Stomach (tissue), 9 donors: ENCODE results near the gene LRFN3. TPM values are rescaled to one million over a fixed set of nuclear protein-coding genes. Genes with fewer than 3 reads are reported as not detected.

Experiments
- DNase-seq, 2 donors: peaks; one replicate each; pipeline versions ENCODE4 v3.0.0 to v3.0.0-alpha.2; 2013 to 2019
- H3K27ac ChIP-seq, 5 donors: fragments of 200-600 bp in 4 of 5; sonication (generic) in 4 of 5; one replicate each; pipeline ENCODE4 v1.5.1; 2013 to 2019; ENCODE audit warnings: mild to moderate bottlenecking in 1 of 5, moderate library complexity in 1 of 5
- H3K27me3 ChIP-seq, 3 donors: fragments of 200-600 bp; sonication (generic); one replicate each; pipeline ENCODE4 v1.5.1; 2017 to 2019; ENCODE audit warnings: mixed run types in 1 of 3
- H3K36me3 ChIP-seq, 4 donors: fragments of 200-600 bp; sonication (generic); 1 replicate in 3 of 4; 2 replicates in 1 of 4; pipeline ENCODE4 v1.5.1; 2016 to 2019
- H3K4me1 ChIP-seq, 4 donors: fragments of 200-600 bp; sonication (generic); one replicate each; pipeline ENCODE4 v1.5.1; 2016 to 2019
- H3K4me3 ChIP-seq, 4 donors: fragments of 200-600 bp; sonication (generic) in 3 of 4; one replicate each; pipeline ENCODE4 v1.5.1; 2016 to 2019; ENCODE audit warnings: mild to moderate bottlenecking in 1 of 4
- H3K9me3 ChIP-seq, 4 donors: fragments of 200-600 bp; sonication (generic); one replicate each; pipeline ENCODE4 v1.5.1; 2016 to 2019
- EP300 ChIP-seq: sonication (generic); formaldehyde crosslinking; IDR thresholded peaks from one replicate; pipeline ENCODE4 v1.6.1; 2017; ENCODE audit warnings: antibody characterized with exemption
- POLR2A ChIP-seq, 4 donors: fragments of 450-650 bp; IDR thresholded peaks; one replicate each; pipeline ENCODE4 v1.6.1; 2016; ENCODE audit warnings: antibody characterized with exemption in 4 of 4, control low read depth in 2 of 4, mild to moderate bottlenecking in 1 of 4, moderate library complexity in 1 of 4
- POLR2AphosphoS5 ChIP-seq, 3 donors: sonication (generic); formaldehyde crosslinking; IDR thresholded peaks; one replicate each; pipeline ENCODE4 v1.6.1; 2016; ENCODE audit warnings: antibody characterized with exemption in 3 of 3
- WGBS, 5 donors: extraction: QIAGEN DNeasy Blood & Tissue Kit in 3 of 5; methylation state at CpG; one replicate each; pipeline versions ENCODE4 v1.1.5 to v1.1.7; 2013 to 2018; 5-methylcytosine and 5-hydroxymethylcytosine counted together
- intact Hi-C: fragments of 100-400 bp; cut with DNase I; formaldehyde crosslinking; loops from one replicate; pipeline ENCODE4 v1.15.1; 2023; ENCODE audit warnings: low total_unique reads
- polyA plus RNA-seq, 3 donors: library from polyadenylated mRNA; stranded (reverse); fragments of 200-250 nt; gene quantifications; one replicate each; pipeline ENCODE4 v1.2.3, GENCODE V29; 2013
- total RNA-seq, 5 donors: library from RNA; depleted of rRNA; stranded (reverse); fragments of >200 nt; gene quantifications; one replicate each; pipeline versions ENCODE4 v1.1.0 to v1.2.3, GENCODE V29; 2014 to 2016
- TF ChIP-seq, protein P1 (sequence below), 7 experiments: fragments of 450-650 bp in 4 of 7; fragments of 200-600 bp in 3 of 7; sonication (generic) in 3 of 7; IDR thresholded peaks; one replicate each; pipeline ENCODE4 v1.5.1; 2016 to 2019; ENCODE audit warnings: antibody characterized with exemption in 7 of 7, control low read depth in 2 of 7, mild to moderate bottlenecking in 1 of 7
- donor health status: healthy with polysubstance abuse.
- donor health status: Bipolar disorder and iron deficiency.
- donor health status: healthy.

The LRFN3 gene
- total and polyA plus RNA-seq, 8 donors = 0.73 to 48.1 (median 3.5) TPM

DNA sequence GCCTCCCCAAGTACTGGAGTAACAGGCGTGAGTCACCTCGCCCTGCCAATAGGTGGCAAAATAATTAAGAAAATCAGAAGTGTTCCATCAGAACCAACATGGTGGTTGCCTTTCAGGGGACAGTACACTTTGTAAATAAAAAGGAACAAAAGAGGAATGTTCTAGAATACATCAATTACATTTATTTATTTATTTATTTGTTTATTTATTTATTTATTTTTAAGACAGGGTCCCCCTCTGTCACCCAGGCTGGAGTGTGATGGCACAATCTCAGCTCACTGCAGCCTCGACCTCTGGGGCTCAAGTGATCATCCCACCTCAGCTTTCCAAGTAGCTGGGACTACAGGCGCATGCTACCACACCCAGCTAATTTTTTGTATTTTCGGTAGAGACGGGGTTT, 15.2 kb upstream of the LRFN3 start:
- DNase-seq = no peak
- intact Hi-C loops = no loop called here
- Histone ChIP-seq H3K27me3 (peaks cover 0 to 9% (median 6%) of the 10 kb centered on the region in 3 donors), H3K4me1 (no peaks in the 10 kb centered on the region), H3K4me3 (no peak overlapping the region), H3K27ac (no peak overlapping the region), H3K9me3 (peaks cover 0 to 8% (median 4%) of the 10 kb centered on the region in 4 donors), H3K36me3 (no peaks in the 10 kb centered on the region)
- TF ChIP-seq, protein P1, sequence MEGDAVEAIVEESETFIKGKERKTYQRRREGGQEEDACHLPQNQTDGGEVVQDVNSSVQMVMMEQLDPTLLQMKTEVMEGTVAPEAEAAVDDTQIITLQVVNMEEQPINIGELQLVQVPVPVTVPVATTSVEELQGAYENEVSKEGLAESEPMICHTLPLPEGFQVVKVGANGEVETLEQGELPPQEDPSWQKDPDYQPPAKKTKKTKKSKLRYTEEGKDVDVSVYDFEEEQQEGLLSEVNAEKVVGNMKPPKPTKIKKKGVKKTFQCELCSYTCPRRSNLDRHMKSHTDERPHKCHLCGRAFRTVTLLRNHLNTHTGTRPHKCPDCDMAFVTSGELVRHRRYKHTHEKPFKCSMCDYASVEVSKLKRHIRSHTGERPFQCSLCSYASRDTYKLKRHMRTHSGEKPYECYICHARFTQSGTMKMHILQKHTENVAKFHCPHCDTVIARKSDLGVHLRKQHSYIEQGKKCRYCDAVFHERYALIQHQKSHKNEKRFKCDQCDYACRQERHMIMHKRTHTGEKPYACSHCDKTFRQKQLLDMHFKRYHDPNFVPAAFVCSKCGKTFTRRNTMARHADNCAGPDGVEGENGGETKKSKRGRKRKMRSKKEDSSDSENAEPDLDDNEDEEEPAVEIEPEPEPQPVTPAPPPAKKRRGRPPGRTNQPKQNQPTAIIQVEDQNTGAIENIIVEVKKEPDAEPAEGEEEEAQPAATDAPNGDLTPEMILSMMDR (IDR thresholded peaks at IDR 0.05) = no peak
- TF ChIP-seq POLR2A (IDR thresholded peaks at IDR 0.05) (no peak), POLR2AphosphoS5 (IDR thresholded peaks at IDR 0.05) (no peak), EP300 (no peak)
- 75 to 84% (median 82%) methylated on average over 6 of the region's 6 CpGs for WGBS, 5 donors

DNA sequence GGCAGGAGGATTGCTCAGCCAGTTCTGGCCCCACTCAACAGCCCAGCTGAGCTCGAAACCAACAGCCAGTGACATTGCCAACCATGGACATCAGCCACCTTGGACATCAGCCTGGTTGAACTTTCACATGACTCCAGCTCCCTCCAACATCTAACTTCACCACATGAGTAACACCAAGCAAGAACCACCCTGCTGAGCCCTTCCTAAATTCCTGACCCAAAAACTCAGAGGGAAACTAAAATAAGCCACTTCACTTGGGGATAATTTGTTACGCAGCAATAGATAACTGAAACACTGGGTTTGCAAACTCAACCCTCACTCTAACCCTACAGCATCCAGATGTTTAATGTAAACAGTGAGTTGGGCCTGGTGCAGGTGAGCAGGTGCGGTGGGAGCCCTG, 10.7 kb upstream of the LRFN3 start:
- intact Hi-C loops = no loop called here
- Histone ChIP-seq H3K4me1 (peaks cover 0 to 4% (median under 1%) of the 10 kb centered on the region in 4 donors), H3K36me3 (no peaks in the 10 kb centered on the region), H3K27me3 (peaks cover 0 to 17% (median 6%) of the 10 kb centered on the region in 3 donors), H3K4me3 (no peak overlapping the region), H3K27ac (no peak overlapping the region), H3K9me3 (peaks cover 0 to 8% (median 4%) of the 10 kb centered on the region in 4 donors)
- WGBS, 5 donors = 78 to 100% (median 88%) methylated on average over 3 of the region's 3 CpGs
- no peak for TF ChIP-seq POLR2A (IDR thresholded peaks at IDR 0.05)
- no peak for DNase-seq

DNA sequence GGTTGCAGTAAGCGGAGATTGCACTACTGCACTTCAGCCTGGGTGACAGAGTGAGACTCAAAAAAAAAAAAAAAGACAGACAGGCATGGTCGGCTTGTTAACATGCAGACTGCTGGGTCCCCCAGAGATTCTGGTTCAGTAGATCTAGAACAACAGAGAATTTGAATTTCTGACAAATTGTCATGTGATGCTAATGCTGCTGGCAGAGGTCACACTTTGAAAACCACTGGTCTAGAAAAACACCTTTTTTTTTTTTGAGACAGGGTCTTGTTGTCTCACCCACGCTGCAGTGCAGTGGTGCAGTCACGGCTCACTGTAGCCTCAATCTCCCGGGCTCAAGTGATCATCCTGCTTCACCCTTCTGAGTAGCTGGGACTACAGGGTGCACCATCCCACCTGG, 7.7 kb upstream of the LRFN3 start:
- peaks cover 0 to 17% (median 6%) of the 10 kb centered on the region in 3 donors for H3K27me3 ChIP-seq
- DNase-seq = no peak
- H3K9me3 ChIP-seq = peaks cover 0 to 8% (median 4%) of the 10 kb centered on the region in 4 donors
- WGBS, 5 donors = 71 to 85% (median 75%) methylated on average over 5 of the region's 5 CpGs
- H3K36me3 ChIP-seq = no peaks in the 10 kb centered on the region
- peaks cover 5 to 20% (median 11%) of the 10 kb centered on the region in 4 donors for H3K4me1 ChIP-seq
- TF ChIP-seq POLR2AphosphoS5 (IDR thresholded peaks at IDR 0.05) = no peak
- no peak for TF ChIP-seq EP300
- TF ChIP-seq POLR2A (IDR thresholded peaks at IDR 0.05) = no peak
- TF ChIP-seq, protein P1 (IDR thresholded peaks at IDR 0.05) = no peak
- intact Hi-C loops = no loop called here
- H3K4me3 ChIP-seq = no peak overlapping the region
- no peak overlapping the region for H3K27ac ChIP-seq

DNA sequence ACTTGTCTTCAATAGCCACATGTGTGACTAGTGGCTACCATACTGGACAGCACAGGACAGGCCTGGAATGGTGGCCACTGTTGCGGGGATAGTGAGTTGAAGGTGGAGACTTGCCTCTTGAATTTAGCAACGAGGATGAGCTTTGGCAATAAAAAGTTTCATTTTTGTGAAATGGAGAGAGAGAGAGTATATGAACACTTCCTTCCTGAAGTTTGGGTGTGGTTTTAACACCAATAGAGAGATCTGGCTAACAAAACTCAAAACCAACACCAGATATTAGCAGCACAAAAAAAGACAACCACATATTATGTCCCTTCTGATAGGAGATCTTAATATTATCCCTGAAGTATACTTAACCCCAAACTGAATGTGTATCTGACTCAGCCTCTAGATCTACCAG, 6.3 kb upstream of the LRFN3 start:
- H3K9me3 ChIP-seq = peaks cover 0 to 8% (median 4%) of the 10 kb centered on the region in 4 donors
- intact Hi-C loops = loop anchor here (5.0 kb wide), 2 partner anchors 33 to 48 kb away; no protein-coding TSS in a partner anchor
- H3K4me1 ChIP-seq = peaks cover 5 to 20% (median 12%) of the 10 kb centered on the region in 4 donors
- H3K27ac ChIP-seq = peak overlapping the region in 3 of 5 donors; percentile 2 to 82 (median 78)
- no peak for DNase-seq
- peaks cover 0 to 17% (median 6%) of the 10 kb centered on the region in 3 donors for H3K27me3 ChIP-seq
- TF ChIP-seq POLR2AphosphoS5 (IDR thresholded peaks at IDR 0.05) (no peak), POLR2A (IDR thresholded peaks at IDR 0.05) (no peak), EP300 (no peak)
- TF ChIP-seq, protein P1 (IDR thresholded peaks at IDR 0.05) = no peak
- H3K36me3 ChIP-seq = no peaks in the 10 kb centered on the region
- 66 to 82% (median 73%) methylated on average over 2 of the region's 2 CpGs for WGBS, 5 donors
- H3K4me3 ChIP-seq = no peak overlapping the region
